Ramos (cell line): ENCODE data around the gene NTM.

Experiments
- in situ Hi-C: fragments of 300-500 bp; cut with MboI; formaldehyde crosslinking; loops from one replicate; pipeline ENCODE4 v1.14.3; 2022; ENCODE audit warnings: low sequenced_read_pairs; ENCODE audit not compliant: unreplicated experiment

Gene NTM

DNA sequence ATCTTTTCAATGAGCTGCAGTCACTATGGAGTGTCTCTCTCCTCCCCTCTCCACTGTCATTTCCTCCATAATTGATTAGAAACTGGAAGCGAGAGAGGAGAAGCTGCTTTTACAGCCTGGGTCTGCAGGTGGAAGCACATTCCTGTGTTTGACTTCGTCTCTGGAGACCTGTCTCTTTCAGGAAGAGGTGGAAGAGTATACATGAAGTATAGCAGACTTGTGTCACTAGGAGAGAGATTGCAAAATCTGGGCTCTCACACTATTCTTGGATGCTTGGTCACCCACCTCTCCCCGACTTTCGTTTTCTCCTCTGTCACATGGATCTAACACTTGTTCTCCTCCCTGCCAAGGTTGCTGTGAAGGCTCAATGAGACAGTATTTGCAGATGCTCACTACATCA is 323.3 kb downstream of the NTM start:
- in situ Hi-C loops, result no loop called here

DNA sequence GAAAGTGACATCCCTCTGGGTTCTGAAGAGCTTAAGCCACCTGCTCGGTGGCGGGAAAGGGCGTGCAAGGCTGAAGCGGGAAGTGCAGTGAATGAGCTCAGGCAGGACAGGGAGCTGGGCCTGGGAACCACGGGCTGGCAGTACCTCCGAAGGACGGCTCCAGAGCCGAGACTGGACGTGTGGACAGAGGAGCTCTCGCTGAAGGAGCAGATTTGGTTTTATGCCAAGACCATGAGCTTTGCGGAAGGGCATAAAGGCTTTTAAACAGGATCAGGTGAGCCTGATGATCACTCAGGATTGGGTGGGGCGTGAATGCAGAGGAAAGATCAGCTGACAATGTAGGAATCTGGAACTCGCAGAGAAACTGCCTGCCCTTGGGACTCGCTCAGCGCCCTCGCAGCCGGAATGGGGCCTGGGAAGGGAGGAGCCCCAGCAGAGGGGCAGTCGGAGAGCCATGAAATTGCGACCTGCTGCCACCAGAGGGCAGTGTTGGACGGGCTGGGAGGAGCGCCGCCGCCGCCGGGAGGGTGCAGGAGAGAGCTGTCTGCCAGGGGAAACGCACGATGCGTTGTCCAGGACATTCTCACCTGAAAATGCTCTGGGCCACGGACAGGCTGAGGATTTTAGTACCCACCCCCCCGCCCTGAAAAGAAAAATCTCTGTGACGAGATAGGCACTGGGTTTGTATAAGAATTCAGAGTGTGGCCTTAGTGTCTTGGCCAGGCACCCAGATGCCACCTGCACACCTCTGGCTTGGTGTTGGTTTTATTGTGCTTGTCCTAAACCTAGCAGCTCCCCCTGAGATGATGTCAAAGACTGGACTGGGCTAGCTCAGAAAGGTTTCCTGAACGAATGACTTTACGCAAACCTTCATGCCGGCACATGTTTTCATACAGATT is 324.4 kb downstream of the NTM start:
- in situ Hi-C loops, result no loop called here

DNA sequence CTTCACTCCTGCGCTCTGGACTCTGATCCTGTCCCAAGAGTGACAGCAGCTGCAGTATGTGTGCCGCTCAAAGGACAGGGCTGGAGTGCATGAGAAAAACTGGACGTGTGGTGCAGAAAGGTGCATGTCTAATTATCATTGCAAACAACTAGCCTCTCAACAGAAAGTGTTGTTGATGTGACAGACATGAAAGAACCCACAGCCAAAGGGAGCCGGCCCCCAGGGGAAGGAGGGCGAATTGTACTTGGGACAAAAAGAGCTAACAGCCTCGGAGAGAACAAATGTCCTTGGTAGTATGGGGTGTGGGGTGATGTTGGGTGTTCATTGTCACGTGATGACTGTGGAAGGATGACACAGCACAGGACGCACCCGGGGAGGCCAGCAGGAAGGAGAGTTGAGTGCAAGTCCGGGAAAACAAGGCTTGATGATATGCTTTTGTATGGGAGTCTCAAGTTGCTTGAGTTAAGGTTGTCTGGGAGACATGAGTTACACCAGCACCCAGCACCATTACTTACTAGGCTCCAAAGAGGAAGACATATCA is 325.5 kb downstream of the NTM start:
- in situ Hi-C loops, result no loop called here

DNA sequence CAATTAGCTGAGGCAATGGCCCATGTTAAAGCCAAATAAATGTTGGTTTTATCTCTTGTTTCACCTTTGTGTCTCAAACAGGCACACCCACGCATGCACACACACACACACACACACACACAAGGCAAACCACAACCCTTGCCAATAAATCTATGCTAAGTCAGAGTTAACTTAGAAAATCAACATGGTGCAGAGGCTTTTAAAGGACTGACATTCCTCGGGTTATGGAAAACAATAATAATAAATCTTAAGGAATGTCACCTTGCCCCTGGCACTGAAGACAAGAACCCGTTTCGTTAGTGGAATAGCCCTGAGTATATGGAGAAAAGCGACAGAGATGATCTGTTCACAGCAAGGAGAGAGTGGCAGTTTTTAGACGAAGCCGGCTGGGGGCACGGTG is 326.3 kb downstream of the NTM start:
- in situ Hi-C loops, result no loop called here

DNA sequence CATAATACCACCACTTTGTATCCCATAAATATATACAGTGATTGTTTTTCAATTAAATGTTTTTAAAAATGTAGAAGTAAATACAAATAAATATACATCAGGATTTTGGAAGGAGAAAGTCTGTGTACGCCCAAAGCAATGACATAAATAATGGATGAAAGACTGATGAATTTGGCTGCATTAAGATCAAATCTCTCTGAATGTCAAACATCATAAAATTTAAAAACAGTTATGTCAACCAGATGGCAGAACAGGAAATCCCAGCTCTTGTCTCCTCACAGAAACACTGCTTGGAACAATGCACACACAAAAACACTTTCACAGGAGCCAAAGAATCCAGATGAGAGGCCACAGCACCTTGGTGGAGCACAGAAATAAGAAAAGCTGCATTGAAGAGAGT is 332.9 kb downstream of the NTM start:
- in situ Hi-C loops, result no loop called here

DNA sequence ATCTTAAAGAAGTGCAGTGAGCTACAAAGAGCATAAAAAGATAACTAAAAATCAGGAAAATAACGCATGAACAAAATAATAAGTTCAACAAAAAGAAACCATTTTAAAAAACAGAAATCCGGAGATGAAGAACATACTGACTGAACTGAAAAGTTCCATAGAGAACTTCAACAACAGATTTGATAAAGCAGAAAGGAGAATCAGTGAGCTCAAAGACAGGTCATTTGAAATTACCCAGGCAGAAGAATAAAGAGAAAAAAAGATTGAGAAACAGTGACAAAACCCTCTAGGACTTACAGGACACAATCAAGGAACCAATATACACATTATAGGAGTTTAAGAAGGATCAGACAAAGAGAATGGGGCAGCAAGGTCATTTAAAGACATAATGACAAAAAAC is 334.3 kb downstream of the NTM start:
- in situ Hi-C loops, result no loop called here

DNA sequence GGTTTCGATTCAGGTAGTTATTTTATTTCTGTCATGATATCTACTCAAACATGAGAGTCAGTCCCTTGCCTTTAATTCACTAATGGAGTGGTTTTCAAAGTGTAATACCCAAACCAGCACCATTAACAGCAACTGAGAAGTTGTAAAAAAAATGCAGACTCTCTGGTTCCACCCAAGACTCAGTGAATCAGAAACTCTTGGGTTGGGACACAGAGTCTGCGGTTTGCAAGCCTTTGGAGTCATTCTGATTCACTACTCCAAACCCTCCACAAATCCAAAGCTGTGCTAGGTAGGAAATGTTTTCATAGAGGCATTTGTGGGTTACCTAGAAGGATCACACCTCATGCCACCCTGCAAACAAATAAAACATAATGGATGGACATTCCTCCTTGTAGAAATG is 340.1 kb downstream of the NTM start:
- in situ Hi-C loops, result no loop called here

DNA sequence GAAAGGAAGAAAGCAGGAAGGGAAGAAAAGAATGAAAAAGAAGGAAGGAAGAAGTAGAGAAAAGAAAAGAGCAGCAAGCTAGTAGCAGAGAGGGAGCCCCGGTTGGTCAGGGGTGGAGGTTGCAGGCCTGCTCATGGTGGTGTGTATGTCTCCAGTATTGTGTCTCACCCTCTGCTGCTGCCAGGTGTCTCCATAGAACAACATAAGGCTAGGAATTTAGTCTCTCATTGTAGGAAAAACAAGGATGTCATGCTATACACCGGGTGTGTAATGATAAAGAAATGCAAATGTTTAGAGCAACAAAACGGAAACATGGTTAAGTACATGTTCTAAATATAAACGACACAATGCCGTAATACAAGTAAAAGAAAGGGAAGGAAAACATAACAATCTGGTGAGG is 342.5 kb downstream of the NTM start:
- in situ Hi-C loops, result no loop called here

DNA sequence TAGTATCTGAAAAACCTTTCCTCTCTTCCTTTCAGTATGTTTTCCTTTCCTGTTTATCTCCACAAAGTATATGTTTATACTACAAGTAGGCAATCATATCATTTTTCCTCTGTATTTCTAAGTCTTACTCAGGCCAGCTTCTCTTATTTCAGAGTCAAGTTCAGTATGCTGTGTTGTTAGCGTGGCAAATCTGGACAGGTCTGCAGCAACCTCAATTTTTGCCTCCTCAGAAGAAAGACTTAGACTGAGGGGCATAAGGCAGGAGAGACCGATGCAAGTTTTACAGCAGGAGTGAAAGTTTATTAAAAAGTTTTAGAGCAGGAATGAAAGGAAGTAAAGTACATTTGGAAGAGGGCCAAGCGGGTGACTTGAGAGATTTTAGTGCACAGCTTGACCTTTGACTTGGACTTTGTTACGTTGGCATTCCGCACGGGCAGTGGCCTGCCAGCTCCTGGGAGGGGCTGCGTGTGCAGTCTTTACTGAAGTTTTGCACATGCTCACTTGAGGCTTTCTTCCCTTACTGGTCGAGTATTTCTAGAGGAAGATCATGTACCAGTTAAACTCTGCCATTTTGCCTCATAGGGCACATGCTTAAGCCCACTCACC is 343.2 kb downstream of the NTM start:
- in situ Hi-C loops, result no loop called here

DNA sequence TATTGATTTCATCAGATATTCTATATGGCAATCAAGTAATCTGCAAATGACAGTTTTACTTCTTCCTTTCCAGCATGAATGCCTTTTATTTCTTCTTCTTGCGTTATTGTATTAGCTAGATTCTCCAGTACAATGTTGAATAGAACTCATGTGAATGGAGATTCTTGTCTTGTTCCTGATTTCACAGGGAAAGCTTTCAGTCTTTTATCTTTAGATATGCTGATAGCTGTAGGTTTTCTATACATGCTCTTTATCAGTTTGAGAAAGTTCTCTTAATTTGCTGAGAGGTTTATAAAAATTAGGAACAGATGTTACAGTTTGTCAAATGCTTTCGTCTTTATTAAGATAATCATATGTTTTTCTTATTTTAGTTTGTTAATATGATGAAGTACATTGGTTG is 347.2 kb downstream of the NTM start:
- in situ Hi-C loops, result no loop called here

DNA sequence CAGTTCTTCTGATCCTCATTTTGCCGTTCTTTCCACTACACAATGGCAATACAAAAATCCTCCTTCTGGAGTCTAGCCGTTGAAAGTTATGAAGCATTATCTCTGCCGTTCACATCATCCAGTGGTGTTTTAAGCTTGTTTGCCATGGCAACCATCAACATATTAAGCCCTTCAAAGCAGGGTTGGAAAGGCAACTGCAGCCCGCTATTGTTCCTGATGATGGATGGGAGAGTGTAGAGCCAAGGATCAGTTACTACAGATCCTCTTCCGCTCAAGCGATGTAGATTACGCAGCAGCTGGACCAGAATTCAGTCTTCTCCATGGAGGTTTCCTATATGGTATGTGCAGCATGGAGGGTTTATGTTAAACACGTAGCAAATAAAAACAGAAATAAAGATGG is 352.7 kb downstream of the NTM start:
- in situ Hi-C loops, result no loop called here

DNA sequence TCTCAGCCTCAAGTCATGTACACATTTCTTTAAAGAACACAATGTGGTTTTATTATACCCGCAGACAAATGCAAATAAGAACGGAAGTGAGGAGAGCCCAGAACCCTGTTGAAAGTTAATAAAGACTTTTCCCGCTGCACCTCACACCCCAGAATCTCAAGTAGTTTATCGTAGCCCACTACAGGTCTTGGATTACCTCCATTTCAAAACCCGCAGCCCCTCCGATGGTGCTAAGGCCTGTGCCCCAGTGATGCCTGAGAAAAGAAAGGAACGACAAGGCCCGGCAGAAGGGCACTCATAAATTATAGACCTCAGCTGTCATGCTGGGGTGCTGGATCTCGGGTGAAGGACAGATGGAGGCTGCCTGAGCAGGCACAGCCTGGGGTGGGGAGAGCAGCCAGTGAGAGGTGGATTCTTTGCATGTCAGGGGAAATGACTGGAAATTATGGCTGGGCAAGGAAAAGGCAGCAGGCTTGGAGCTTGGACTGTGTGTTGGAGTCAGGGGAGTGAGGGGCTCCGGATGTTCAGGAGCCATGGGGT is 354.1 kb downstream of the NTM start:
- in situ Hi-C loops, result no loop called here

DNA sequence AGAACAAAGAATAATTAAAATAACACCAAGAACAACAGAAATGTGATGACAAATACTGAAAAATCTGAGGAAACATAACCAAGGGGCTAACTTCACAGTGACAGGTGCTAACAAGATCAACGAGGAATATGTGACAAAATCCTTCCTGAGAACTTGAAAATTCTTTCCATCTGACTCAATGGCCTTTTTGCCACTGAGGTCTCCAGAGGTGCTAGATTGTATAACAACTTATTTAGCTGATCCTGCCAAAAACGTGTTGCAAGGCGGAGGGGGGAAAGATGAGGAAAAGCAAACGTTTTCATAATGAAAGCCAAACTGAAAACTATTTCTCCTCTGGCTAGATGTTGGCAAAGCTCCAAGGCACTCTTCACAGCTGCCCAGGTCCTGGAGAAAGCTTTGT is 364.5 kb downstream of the NTM start:
- in situ Hi-C loops, result no loop called here

DNA sequence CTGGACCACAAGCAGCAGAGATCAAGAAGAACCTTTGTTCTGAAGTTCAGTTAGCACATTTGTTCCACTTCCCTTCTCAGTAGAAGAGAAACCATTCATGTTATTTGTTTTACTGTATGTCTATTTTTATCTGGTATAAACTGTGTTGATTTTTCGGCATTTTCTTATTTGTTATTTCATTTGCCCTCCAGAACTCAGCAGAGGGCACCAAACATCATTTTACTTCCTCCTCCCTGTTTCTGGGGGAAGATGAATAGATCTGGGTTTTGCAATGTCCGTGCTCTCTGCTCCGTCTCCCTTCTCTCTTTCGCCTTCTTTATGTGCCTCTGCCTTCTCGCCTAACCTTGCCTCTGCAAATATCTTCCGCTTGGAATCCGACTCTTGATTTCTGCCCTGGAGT is 366.9 kb downstream of the NTM start:
- in situ Hi-C loops, result no loop called here

DNA sequence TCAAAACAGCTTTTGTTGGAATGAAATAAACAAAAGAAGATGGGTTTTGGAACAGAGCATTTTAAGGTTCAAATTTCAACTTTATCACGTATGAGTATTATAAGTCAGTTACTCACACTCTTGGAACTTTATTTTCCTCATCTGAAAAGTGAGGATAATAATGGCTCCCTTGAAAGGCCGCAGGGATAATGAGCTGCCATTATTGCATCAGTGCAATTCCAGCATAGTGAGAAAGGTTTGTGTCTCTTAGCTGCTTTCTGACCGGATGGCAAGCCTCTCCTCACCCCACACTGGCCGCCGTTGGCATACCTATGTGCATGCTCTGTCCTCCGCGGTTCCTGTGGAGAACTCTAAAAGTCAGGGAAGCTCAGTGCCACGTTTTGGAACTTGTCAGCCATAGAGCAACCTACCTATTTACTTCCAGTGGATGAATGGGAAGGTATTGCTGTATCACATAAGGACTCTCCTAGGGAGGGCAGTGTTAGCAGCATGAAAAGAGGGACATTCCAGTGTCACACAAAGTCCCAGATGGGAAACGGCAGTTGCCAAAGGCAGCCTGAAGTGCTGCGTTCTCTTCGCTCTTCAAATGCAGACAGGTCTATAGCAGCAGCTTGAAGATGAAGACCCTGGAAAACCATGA is 368.9 kb downstream of the NTM start:
- in situ Hi-C loops, result no loop called here

DNA sequence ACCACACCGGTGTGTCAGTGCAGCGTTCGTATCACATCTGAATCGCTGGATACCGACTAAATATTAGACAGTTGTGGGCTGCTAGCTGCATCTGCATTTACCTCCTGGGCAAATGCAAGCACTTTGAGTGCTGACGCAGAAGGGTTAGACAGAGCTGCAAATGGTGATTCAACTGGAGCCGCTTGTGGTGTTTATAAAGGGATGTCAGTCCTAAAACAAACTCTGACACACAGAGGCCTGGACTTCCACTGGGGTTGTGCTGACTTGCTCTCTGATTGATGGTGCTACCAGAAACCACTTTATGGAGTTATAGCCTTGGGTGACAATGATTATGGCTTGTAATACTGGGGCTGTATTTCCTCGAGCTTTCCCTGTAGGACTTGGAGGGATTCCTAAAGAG is 374.4 kb downstream of the NTM start:
- in situ Hi-C loops, result no loop called here

DNA sequence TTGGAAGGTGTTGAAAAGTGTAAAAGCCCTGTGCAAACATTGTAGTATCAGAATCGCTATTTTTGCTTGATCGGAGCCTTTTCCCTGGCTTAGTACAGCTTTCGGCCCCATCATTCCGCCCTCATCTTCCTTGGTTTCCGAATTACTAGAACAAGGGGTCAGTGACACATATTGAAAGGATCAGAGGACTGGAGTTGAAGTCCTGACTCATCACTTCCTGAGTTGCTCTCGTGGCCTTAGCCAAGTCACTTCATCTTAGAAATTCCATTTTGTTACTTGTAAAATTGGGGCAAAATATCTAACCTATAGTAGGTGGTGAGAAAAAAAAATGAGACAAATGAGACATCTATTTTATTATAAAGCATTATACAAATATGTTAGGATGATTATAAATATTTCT is 375.0 kb downstream of the NTM start:
- in situ Hi-C loops, result no loop called here

DNA sequence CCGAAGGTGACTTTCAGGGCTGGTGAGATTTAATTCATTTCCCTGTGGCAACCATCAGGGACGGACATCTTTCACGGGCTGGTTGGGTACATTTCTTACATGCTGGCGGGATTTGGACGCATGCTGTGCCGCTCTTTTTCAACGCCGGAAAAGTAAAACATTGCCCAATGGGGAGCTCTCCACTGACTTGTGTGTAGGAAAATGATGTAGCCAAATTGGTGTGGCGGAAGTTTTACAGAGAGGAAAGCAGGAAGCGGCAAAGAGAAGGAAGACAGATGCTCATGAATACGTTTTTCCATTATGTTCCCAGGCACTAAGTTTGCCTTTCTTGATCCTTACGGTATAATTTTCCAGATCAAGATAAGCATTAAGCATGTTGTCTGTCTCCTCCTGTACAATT is 375.8 kb downstream of the NTM start:
- in situ Hi-C loops, result no loop called here

DNA sequence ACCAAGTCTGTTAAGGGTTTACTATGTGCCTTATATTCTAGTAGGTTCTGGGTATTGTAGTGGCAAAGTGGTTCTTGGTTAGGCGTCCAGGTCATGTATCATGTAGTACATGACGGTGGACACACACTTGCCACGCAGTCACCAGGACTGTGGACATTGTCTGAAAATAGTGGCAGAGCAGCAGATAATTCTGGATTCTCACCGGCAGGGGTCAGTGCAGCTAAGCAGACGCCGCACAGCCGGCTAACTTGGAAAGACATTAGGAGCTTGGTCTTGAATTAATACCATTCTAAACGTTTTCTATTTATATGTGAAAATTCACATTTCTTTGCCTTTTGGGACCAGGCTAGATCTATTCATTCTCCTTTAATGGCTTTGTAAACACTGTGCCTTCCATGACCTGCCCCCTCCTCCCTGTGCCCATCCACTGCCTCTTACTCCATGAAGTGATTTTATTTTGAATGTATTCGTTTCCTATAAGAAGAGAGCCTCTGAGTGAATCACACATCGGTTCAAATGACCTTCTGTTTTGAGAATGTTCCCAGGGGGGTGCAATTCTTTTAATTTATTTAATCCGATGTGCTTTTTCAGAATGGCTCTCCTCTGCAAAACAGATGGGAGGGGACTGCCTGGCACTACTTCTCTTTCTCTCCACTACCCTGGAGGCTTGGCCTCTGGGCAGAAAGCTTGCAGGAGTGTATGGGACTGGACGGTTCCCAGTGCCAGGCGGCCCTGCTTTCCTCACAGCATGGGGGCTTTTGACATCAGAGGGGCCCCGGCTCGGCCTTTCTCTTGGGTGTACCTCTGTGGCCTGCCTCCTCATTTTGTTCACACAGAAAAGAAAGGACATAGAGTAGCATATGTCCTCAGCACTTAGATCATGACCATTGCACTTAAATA is 378.0 kb downstream of the NTM start:
- in situ Hi-C loops, result no loop called here

DNA sequence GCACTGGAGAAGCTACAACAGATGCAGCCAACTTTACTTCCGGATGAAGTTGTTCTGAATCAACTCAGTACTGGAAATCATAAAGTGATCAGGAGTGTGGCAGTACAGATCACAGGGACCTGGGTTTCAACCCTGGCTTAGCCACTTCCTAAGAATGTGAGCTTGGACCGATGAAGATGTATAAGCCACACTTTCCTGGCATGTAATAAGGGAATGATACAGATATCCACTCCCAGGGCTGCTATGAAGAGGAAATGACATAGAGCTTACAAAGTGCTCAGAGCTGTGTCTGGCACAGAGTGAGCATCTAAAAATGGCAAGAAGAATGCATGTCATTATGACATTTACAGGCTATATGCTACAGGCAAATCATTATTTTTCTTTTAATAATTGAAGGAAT is 378.7 kb downstream of the NTM start:
- in situ Hi-C loops, result no loop called here
